Fibroblast of villous mesenchyme (primary cell): ENCODE measurements around the gene RYR2. TPM values are rescaled to one million over a fixed set of nuclear protein-coding genes. Genes with fewer than 3 reads are reported as not detected.

Experiments used
- DNase-seq: peaks from one replicate; pipeline ENCODE4 v3.0.0-alpha.2; 2010; ENCODE audit warnings: low read depth
- H3K4me3 ChIP-seq: 2 replicates; pipeline ENCODE4 v1.5.1; 2011; ENCODE audit warnings: low read depth, mild to moderate bottlenecking, low read length
- CTCF ChIP-seq: IDR thresholded peaks from 2 replicates; pipeline ENCODE4 v1.5.1; 2012; ENCODE audit warnings: low read depth, mild to moderate bottlenecking, low read length; ENCODE audit not compliant: insufficient read depth
- total RNA-seq: library from RNA; depleted of rRNA; stranded (reverse); fragments of >200 nt; gene quantifications from 2 replicates; pipeline ENCODE4 v1.2.3, GENCODE V29; 2012

Gene RYR2
- total RNA-seq, 1 donor, result not detected

- DNase-seq, result no peak
- TF ChIP-seq CTCF, result no peak
These were observed 500.8 kb downstream of the RYR2 start for GRCh38 chr1:237542525-237543418.

GRCh38 chr1:237553078-237553477 lies 511.1 kb downstream of the RYR2 start:
- TF ChIP-seq CTCF, result no peak
- no peak overlapping the region for H3K4me3 ChIP-seq
- DNase-seq, result no peak

More at GRCh38 chr1:237542525-237543418, 500.8 kb downstream of the RYR2 start:
- no peak overlapping the region for H3K4me3 ChIP-seq

- no peak overlapping the region for H3K4me3 ChIP-seq
- no peak for DNase-seq
- TF ChIP-seq CTCF, result no peak
These were observed 514.9 kb downstream of the RYR2 start for GRCh38 chr1:237556911-237557310.

GRCh38 chr1:237562242-237562823 lies 520.3 kb downstream of the RYR2 start:
- peak; percentile 64 for DNase-seq
- peak; percentile 54 for TF ChIP-seq CTCF
- H3K4me3 ChIP-seq, result no peak overlapping the region

- no peak overlapping the region for H3K4me3 ChIP-seq
- no peak for TF ChIP-seq CTCF
- no peak for DNase-seq
These were observed 523.3 kb downstream of the RYR2 start for GRCh38 chr1:237565236-237565635.

GRCh38 chr1:237566581-237566980 lies 524.6 kb downstream of the RYR2 start:
- TF ChIP-seq CTCF, result no peak
- no peak for DNase-seq
- H3K4me3 ChIP-seq, result no peak overlapping the region

- no peak for DNase-seq
- TF ChIP-seq CTCF, result no peak
These were observed 527.0 kb downstream of the RYR2 start for GRCh38 chr1:237568955-237569354.

More at GRCh38 chr1:237568955-237569354, 527.0 kb downstream of the RYR2 start:
- H3K4me3 ChIP-seq, result no peak overlapping the region
